Retina (tissue), 1 donor: ENCODE results near the gene TBC1D4.
A peak's percentile ranks its signal among the peaks of the same experiment; 100 is the strongest.
"Not testable (repeated sequence)": the region's sequence is repeated elsewhere in the genome, so short reads cannot be mapped to it uniquely, and the experiment has no call there.

Experiments
- DNase-seq: peaks from one replicate; pipeline ENCODE4 v3.0.0-alpha.2; 2016

Gene TBC1D4

DNA sequence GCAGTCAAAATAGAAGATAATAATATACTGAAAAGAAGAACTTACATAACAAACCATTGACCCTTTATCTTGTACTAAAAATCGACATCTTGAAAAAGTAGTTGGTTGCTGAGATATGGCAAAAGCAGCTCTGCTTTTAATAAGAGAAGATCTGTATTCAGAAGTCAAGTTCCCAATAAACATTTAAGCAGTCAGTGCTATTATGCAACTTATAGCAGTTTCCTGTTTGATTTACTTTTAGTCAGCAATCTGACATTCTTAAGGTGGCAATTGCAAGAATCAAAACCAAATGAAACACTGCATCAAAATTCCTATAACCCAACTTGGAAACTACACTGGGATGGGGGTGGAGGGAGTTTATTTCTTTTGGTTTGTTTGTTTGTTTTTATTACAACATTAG is 165.5 kb downstream of the TBC1D4 start:
- no peak for DNase-seq

- no peak for DNase-seq
Observed at GRCh38 chr13:75312884-75313520, 169.0 kb downstream of the TBC1D4 start.

- DNase-seq = no peak
Observed at GRCh38 chr13:75309981-75310580, 171.9 kb downstream of the TBC1D4 start.

- DNase-seq = no peak
Observed at GRCh38 chr13:75308222-75308621, 173.7 kb downstream of the TBC1D4 start.

DNA sequence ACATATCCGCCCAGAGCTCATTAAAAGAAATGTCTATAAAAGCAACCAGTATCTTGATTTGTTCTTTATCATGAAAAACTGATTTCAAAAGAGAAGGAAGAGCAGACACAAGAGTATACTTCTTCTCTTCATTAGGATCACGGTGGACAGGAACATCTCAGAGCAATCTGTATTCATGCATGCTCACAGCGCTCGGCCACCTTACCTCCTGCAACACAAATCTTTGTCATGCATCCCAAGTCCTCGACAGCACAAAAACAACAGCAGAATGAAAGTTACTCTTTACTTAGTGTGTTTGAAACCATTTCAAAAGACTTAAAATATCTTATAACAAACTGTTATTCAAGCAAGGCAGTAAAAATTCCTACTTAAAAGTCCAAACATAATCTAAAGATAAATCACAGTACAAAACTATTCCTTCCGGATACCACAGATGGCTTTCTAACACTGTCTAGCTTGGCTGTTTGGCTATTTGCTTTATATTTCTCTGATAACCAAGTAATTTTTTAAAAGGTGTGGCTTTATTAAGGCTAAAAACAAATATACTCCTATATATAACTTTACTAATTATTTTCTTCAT is 174.5 kb downstream of the TBC1D4 start:
- DNase-seq = no peak

DNA sequence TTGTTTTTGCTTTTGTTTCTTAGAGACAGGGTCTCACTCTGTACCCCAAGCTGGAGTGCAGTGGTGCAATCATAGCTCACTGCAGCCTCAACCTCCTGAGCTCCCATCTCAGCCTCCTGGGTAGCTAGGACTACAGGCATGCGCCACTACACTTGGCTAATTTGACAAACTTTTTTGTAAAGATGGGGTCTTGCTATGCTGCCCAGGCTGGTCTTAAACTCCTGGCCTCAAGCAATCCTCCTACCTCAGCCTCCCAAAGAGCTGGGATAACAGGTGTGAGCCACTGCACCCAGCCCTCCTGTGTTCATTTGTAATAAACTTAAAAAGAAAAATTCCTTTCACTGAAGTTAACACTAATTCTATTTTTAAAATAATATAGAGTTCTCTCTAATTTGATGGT is 175.0 kb downstream of the TBC1D4 start:
- DNase-seq = not testable (repeated sequence)

- DNase-seq = no peak
Observed at GRCh38 chr13:75305059-75305458, 176.9 kb downstream of the TBC1D4 start.

GRCh38 chr13:75303263-75303662 is 178.7 kb downstream of the TBC1D4 start:
- DNase-seq = no peak

GRCh38 chr13:75302071-75302698 is 179.8 kb downstream of the TBC1D4 start:
- no peak for DNase-seq

GRCh38 chr13:75299913-75300862 is 181.8 kb downstream of the TBC1D4 start:
- no peak for DNase-seq

DNA sequence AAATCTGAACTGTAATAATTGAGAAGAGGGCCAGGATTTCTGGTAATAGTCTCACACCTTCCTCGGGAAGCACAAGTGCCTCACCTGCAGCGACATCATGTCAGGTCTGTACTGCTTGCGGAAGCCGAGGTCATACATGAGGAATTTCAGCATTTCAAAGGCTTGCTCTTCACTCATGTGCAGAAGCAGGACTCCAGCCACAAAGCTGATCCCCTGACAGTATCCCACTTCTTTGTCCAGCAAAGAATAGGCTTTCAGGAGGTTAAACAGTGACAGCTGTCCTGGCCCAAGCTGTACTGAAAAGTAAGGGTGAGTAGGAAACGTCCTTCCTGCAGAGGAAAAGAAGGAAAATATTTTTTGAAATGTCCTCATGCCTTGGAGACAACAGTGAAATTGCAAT is 182.7 kb downstream of the TBC1D4 start:
- DNase-seq = no peak

DNA sequence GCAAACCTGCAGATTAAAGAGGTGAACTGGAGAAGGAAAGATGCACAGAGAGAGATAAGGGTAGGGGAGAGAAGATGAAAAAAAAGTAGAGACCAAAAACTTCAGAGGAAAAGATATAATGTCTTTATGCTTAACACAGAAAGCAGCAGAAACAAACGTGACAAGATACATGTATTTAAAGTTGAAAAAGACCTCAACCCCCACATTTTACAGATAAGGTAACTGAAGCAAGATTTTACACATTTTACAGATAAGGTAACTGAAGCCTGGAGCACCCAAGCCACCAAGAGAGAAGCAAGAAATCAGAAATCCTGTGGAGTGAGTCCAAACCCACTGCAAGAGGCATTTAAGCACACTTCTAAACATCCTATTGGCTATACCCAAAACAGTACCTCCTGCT is 185.3 kb downstream of the TBC1D4 start:
- no peak for DNase-seq

DNA sequence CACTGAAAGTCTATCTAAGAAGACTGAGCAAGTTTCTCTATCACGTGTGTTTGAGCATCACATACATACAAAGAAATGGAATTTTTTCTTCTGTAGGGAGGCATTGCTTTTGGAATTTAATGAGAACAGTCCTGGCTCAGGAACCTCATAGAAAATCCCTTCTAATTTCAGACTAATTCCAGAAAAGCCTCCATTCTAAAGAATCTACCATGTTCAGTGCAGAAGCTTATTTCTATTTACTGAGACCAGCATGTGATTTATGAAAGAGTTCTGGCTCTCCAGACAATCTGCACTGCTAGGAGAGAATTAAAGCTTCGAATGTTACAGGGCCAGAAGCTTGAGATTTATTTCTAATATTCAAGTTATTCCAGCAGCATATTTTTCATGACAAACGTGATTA is 186.8 kb downstream of the TBC1D4 start:
- DNase-seq = no peak

GRCh38 chr13:75294110-75294509 is 187.9 kb downstream of the TBC1D4 start:
- DNase-seq = no peak

DNA sequence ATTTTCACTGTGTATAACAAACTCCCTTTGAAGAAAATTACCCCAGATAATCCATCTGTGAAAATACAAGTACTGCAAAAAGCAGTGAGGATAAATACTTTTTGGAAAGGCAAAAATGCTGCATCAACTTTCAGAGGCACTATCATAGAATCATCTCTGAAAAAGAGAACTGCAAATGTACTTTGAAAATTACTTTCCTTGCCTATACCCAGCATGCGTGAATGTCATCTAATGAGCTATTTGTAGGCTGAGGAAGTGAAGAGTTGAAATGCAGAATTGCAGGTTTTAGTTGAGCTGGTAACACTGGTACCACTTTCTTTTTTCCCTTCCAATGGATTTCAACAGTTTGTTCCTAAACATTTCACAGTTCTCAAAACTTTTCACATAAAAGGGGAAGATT is 196.7 kb downstream of the TBC1D4 start:
- no peak for DNase-seq

DNA sequence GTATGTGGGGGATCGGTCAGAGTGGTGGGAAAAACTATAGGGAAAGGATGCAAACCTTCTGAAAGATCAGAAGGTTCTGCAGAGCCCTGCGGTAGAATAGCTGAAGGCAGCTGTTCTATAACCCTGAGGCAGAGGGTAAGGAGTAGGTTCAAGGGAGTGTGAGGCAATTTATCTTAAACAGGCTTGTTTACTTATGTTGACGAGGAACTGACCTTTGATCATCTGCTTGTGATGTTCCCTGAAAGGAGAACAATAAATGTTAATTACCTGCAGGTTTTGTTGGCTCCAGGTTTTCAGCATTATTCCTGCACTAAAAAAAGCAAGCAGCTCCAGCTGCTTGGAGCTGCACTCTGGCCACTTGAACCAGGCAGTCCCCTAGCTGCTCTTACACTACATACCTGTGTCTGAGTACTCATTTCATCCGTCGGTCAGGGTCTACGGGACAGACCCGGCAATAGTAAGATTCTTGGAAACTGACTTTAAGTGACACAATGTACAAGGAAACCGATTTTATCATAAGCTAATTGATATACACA is 202.1 kb downstream of the TBC1D4 start:
- DNase-seq = no peak

GRCh38 chr13:75273695-75274094 is 208.3 kb downstream of the TBC1D4 start:
- not testable (repeated sequence) for DNase-seq

GRCh38 chr13:75271846-75272245 is 210.1 kb downstream of the TBC1D4 start:
- DNase-seq = no peak

DNA sequence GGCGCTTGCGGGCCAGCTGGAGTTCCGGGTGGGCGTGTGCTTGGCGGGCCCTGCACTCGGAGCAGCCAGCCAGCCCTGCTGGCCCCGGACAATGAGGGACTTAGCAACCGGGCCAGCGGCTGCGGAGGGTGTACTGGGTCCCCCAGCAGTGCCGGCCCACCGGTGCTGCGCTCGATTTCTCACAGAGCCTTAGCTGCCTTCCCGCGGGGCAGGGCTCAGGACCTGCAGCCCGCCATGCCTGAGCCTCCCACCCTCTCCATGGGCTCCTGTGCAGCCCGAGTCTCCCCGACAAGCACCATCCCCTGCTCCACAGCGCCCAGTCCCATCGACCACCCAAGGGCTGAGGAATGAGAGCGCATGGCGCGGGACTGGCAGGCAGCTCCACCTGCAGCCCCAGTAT is 213.5 kb downstream of the TBC1D4 start:
- not testable (repeated sequence) for DNase-seq

GRCh38 chr13:75264611-75265010 is 217.4 kb downstream of the TBC1D4 start:
- no peak for DNase-seq

DNA sequence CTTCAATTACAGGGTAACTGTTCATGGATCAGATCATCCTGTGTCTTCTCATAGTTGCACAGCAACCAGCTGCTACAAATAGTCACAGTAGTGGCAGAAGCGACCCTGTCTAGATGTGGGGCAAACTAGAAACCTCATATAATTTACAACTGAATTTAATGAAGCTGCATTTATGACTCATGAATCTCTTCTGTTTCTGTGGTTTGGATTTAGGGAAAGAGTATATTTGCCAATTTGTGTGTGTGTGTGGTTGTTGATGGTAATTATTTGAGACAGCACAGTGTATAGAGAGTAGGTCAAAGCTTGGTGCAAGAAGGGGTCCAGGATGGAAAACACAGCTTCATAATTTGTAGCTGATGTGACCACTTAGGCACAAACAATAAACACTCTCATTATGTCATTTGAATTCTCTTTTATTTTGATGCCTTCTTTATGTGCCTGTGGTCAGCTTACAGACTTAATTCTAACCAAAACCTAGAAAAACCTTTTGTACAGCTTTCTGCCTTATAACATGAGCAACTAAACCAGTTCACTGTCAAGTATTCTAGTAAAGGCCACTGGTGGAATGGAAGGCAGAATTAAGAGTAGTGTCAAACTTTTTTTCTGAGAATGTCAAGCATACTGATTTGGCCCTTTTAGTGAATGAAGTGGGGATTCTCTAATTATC is 218.1 kb downstream of the TBC1D4 start:
- peak; percentile 61 for DNase-seq

GRCh38 chr13:75258159-75258782 is 223.7 kb downstream of the TBC1D4 start:
- DNase-seq = no peak
